ENCODE results near the gene C17orf67.

- TF ChIP-seq TCF4 (CRISPR knock-in tag; IDR thresholded peaks at IDR 0.05; ENCODE audit: borderline replicate concordance) (no peak), GLIS3 (CRISPR knock-in tag; IDR thresholded peaks at IDR 0.05) (no peak)
Measured at GRCh38 chr17:56808503-56808902, 25.2 kb downstream of the C17orf67 start.

Data from SK-N-SH treated with all-trans-retinoic acid at 6 μM for 48 hours (cell line).